NCI-H187 (cell line): Measurements from ENCODE around the gene GALNT17.

Experiments
- DNase-seq, 2 experiments: peaks; one replicate each; lab custom pipeline; 2025; lab: John Stamatoyannopoulos, UW

Gene GALNT17

GRCh38 chr7:71402684-71403083, 270.7 kb downstream of the GALNT17 start:
- no peak for DNase-seq

GRCh38 chr7:71403202-71403946, 271.4 kb downstream of the GALNT17 start:
- no peak for DNase-seq

DNA sequence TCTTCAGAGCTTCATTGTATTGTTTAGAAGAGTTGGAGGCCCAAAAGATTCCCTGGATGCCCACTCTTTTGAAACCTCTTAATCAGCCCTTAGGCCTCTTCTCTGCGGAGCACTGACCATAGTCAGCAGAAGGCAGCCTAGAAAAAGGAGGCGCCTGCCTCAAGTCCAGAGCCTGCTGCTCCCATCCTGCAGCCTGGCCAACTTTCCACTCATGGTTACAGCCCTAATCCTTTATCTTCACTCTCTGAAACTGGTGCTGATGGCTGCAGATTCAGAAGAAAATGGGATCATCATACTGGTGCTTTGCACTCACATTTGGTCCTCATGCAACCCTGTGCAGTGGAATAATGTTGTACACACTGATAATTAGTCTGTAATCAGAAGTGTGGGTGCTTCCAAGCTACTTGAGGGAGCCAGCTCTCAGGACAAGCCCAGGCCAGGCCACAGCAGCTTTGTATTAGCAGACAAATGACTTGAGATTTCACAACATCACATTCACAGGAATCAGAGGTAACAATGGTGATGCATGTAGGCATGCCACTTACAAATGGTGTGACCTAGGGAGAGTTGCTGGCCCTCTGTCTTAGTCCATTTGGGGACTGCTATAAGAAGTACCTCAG, 272.9 kb downstream of the GALNT17 start:
- DNase-seq: no peak

DNA sequence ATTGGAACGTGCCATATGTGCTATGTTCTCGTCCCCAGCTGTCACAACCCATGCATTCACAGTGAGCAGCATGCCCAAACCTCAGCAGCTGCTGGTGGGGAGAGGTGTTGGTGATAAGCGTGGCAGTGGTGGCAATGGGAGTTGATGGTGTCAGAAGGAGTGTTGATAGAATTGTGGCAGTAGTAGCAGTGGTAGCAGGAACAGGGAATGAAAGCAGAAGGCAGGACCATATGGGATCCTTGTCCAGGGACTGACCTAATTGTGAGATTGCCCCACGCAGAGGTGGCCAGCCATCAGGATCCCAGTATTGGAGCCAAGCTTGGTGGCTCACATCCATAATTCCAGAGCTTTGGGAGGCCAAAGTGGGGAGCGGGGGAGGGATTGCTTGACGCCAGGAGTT, 276.3 kb downstream of the GALNT17 start:
- DNase-seq: no peak

GRCh38 chr7:71409550-71410157, 277.7 kb downstream of the GALNT17 start:
- no peak for DNase-seq

- DNase-seq: no peak
These were observed 279.5 kb downstream of the GALNT17 start for GRCh38 chr7:71411475-71411874.

- no peak for DNase-seq
These were observed 282.5 kb downstream of the GALNT17 start for GRCh38 chr7:71414490-71414889.

DNA sequence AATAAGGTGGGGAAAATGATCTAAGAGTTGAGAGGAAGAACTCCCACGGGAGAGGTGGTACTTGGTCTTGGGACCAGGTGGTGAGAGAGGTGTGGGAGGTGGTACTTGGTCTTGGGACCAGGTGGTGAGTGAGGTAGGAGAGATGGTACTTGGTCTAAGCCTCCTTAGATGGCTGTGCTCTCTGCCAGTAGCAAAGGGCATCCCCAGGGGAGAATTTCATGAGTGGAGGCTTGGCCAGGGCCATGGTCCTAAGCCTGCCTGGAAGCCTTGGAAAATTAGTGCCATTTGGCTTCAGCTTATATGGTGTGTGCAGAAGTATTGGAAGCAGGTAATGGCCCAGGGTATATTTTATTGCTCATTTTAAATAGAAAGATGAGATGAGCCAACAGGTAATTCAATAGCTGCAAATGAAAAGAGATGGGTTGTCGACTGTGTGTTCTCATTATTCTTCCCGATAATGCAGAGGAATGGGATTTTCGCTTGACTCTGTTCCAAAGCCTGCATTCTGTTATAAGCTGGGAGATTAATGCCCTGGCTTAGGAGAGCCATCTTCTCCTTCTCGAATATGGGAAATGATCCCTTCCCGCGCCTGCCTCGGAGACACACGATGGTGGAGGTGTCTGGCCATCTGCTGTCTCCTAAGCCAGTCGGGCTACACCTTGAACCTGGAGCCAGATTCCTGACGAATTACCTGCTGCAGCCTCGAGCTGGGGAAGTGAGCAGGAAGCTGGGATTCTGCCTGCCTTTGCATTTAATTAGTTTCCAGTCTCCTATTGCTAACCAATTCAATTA, 287.8 kb downstream of the GALNT17 start:
- DNase-seq: no peak

DNA sequence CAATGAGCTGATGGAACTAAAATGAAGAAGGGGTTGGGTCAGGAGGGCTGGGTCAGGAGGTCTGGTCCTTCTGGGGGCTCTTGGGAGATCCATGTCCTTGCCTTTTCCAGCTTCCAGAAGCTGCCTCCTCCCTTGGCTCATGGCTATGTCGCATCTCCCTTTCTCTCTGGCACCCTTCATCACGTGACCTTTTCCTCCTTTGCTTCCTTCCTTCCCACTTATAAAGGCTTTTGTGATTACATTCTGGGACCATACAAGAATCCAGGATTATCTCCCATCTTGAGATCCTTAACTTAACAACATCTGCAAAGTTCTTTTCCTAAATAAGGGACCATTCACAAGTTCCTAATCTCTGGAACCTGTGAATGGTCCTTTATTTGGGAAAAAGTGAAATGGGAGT, 290.2 kb downstream of the GALNT17 start:
- DNase-seq: no peak

DNA sequence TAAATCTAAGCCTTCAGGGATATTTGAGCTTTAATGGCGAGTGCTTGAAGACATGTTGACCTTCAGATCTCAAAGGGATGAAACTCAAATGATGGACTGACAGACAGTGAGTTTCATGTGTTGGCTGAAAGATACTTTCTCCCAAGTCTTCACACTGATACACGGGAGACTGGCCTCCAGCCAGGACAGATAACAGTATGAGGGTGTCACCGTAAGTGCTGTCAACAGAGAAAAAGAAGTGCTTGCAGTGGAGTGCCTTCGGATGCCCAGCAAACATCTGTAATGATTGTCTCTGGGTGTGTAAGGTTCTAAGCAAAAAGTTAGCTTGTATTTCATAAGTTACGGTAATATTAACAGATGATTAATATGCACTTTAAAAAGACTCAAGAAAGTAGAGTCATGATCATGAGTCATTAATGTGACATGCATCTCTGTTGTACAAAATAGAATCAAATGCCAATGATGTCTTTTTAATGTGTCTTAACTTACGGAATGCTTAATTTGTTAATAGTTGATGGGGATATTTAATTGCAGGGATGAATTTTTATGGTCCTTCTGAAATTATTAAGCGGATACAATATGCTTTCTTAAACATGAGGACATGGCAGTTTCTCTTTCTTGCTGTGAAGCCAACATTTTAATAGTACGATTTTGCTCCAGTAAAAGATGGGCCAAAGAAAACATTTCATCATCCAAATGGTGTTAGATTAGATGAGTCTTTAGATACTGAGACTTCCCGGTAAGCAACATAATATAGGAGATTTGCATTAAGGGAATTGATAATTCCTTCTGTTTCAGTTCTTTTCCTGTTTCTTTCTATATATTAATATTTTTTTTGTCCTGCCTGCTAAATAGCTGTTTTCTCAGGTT, 292.5 kb downstream of the GALNT17 start:
- no peak for DNase-seq

DNA sequence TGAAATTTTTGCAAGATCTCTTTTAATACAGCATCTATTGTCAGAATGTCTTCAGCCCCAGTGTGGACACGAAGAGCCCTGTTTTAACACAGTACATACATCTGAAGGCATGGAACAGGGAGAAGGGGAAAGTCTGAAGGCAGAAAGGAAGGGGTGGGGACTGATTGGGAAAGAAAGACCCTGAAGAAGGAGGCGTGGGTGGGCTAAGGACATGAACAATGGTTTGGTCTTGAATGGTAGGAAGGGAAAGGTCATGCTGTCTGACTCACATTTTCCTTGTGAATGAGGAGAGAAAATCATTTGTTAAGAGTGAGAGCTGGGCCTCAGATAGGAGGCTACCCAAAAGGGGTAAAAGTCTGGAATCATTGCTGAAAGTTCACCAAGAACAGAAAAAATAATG, 297.1 kb downstream of the GALNT17 start:
- no peak for DNase-seq

GRCh38 chr7:71430246-71430645, 298.3 kb downstream of the GALNT17 start:
- DNase-seq: no peak

DNA sequence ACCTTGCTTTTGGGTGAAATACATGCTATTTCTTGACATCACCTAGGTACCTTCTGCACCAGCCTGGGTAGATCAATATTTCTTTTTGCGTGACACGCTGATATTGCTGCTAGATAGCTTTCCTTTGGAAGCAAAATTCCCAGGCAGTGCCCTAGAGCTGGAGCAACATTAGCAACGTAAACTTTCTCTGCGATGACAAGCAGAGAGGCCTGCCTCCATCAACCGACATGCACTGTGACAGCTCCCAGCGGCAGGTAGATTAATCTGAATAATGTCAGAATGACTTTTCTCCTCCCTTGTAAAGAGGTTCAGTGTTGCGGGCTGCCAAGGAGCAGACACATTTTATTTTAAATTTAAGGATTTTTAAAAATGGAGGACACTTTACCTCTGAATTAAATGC, 307.4 kb downstream of the GALNT17 start:
- DNase-seq: no peak

DNA sequence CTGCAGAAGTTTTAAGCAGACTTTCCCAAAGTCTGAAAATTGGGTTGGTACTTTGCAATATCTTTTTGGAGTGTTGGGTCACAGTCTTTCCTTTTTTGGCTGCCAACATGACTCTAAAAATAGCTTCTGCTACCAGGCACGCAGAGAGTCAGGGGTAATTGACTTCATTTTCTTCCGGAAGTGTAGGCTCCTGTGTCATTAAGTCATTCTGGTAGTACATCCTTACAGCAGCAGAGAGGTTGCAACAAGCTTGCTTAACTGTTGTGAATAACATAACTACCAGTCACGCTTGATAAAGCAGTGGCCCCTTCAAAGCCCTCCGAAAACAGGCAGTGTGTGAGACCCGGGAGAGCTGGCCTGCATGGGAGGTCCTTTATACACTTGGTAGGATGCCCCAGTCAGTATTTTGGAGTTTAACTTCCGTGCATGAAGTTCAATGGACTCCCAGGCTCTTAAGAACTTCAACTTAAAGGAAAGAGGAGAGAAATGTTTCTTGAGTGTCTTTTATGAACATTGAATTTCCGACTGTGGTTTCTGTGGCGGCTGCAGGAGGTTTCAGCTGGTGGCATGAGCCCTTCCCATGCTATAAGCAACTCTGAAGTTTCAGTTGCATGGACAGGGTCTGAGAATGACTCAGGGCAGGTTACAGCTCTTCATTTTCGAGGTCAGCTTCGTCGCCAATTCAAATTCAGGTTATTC, 310.7 kb downstream of the GALNT17 start:
- no peak for DNase-seq

DNA sequence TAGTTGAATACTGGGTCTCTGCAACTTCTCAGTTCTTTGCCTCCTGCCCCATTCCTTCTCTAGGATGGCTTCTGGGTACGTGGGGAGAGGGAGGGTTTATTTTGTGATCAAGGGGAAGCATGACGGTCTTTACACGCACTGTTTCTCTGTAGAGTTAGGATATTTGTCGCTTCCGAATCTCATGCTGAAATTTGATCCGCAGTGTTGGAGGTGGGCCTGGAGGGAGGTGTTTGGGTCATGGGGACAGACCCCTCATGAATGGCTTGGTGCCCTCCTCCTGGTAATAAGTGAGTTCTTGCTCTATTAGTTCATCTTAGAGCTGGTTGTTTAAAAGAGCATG, 311.2 kb downstream of the GALNT17 start:
- DNase-seq: no peak

DNA sequence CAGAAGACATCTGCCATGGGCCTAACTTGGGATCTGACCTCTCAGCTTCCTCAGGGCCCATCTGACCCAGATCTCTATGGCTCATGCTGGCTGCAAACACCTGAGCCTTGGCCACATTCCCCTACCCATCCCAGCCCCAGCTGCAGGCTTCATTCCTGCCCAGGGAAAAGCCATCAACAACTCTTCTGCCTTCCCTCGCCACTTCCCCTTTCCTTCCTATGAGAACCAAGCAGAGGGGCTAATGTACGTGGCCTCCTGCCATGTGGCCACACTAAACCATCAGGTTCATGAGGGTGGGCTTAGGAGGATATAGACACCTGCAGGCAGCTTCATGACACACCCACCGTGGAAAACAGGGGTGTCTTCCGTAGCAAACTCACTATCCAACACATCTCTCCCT, 312.2 kb downstream of the GALNT17 start:
- no peak for DNase-seq

DNA sequence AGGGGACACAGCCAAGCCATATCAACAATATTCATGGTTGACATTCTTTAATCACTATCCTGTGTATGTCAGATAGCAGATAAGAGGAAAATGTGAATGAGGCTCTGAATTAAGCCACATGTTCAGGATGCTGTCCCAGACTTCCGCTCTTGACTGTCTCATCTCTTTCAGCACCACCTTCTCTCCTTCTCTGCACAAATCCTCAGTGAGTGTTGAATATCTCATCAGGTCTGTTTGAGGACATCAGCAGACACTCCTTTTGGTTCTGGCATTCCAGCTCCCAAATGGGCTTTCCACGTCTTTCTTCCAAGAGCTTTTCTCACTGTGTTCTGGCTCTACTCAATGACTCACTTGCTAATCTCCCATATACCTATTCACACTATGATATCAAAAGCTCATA, 321.7 kb downstream of the GALNT17 start:
- DNase-seq: no peak

DNA sequence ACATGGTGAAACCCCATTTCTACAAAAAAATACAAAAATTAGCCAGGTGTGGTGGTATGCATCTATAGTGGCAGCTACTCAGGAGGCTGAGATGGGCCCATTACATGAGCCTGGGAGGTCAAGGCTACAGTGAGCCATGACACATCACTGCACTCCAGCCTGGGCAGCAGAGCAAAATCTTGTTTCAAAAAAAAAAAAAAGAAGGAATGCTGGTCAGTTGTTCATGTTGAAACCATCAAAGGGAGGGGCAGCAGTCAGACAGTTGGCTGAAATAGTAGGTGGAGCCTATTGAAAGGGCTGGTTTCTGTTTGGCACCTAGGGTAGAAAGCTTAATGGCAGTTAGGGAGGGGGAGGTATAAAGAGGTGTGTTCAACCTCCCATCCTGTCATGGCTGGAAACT, 323.0 kb downstream of the GALNT17 start:
- DNase-seq: no peak

DNA sequence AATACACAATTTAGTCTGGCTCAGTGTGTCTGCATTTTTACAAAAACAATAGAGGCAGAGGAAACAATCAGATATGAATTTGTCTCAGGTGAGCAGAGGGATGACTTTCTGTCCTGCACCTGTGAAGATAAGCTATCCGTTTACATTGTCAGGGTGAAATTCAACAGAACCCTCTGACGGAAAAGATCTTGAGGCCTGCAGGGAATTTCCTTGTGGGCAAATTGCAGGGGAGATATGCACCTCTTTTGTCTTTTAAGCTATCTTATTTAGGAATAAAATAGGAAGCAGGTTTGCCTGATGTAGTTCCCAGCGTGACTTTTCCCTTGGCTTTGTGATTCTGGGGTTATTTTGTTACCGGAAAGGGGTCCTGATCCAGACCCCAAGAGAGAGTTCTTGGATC, 325.1 kb downstream of the GALNT17 start:
- DNase-seq: no peak

DNA sequence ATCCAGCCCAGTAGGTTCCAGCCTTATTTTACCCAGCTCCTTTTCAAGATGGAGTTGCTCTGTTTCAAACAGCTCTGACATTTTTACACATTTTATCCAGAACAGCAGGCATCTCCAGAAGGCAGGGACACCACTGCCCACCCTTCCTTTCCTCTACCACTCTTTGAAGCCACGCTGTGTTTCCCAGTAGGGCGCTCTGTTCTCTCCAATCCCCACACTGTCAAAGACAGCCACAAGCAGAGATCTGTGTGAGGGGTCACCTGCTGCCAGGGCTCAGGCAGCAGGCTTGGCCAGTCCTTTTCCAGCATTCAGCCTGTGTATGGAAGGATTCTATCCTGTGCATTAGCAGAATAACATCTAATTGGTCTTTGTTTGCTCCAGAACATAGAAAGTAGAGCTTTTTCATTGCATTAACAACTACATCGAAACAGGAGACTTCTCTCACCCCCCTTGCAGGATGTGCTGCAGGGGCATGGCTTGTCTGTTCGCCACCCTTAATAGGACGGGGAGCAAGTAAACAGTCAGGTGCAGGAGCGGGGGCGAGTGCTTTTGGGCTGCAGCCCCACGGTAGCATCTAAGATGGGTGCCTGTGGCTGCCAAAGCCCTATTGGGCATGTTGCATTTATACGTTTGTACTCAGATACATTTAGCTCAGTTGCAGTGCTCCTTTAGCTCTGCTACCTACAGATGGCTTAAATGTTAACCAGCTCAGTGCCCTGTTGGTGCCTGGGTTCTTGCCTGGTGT, 326.1 kb downstream of the GALNT17 start:
- DNase-seq: no peak

GRCh38 chr7:71459132-71459531, 327.2 kb downstream of the GALNT17 start:
- no peak for DNase-seq
